ENCODE results near the gene RPL27A.

DNA sequence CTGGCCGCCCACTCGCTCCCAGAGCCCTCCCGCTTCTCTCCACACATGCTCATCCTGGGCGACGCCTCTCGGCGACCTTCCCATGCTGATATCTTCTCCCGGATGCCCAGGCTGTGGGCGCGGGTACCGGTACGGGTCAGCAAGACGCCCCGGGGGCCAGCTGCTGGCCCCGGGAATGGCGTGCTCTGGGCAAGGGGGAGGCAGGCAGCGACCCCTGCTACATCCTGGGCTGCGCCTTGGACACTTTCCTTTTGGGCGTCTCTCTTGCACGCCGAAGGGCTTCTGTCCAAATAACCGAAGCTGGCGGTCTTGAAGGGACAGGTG, 48.1 kb downstream of the RPL27A start:
- TF ChIP-seq POLR2AphosphoS5 (IDR thresholded peaks at IDR 0.05) = no peak
- TF ChIP-seq, protein P1, sequence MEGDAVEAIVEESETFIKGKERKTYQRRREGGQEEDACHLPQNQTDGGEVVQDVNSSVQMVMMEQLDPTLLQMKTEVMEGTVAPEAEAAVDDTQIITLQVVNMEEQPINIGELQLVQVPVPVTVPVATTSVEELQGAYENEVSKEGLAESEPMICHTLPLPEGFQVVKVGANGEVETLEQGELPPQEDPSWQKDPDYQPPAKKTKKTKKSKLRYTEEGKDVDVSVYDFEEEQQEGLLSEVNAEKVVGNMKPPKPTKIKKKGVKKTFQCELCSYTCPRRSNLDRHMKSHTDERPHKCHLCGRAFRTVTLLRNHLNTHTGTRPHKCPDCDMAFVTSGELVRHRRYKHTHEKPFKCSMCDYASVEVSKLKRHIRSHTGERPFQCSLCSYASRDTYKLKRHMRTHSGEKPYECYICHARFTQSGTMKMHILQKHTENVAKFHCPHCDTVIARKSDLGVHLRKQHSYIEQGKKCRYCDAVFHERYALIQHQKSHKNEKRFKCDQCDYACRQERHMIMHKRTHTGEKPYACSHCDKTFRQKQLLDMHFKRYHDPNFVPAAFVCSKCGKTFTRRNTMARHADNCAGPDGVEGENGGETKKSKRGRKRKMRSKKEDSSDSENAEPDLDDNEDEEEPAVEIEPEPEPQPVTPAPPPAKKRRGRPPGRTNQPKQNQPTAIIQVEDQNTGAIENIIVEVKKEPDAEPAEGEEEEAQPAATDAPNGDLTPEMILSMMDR (IDR thresholded peaks at IDR 0.05) = no peak

All from transverse colon (tissue), 4 donors.